BLaER1 treated with 17β-estradiol and CSF1 and Interleukin-3, amounts not matched to agents 10 nM and 100 nM (cell line): ENCODE measurements around the gene ERGIC2.

Experiments used
- H3K27ac ChIP-seq, 11 experiments: shearing (Covaris generic); formaldehyde crosslinking; 2 replicates each; pipeline ENCODE4 v1.8.1; 2022
- H3K27me3 ChIP-seq, 11 experiments: shearing (Covaris generic); formaldehyde crosslinking; 2 replicates each; pipeline ENCODE4 v1.8.1; 2022
- H3K36me3 ChIP-seq, 11 experiments: shearing (Covaris generic); formaldehyde crosslinking; 2 replicates each; pipeline ENCODE4 v1.8.1; 2022
- H3K4me1 ChIP-seq, 10 experiments: shearing (Covaris generic); formaldehyde crosslinking; 2 replicates each; pipeline ENCODE4 v1.8.1; 2022
- H3K4me2 ChIP-seq, 11 experiments: shearing (Covaris generic); formaldehyde crosslinking; 2 replicates each; pipeline ENCODE4 v1.8.1; 2022
- H3K4me3 ChIP-seq, 10 experiments: shearing (Covaris generic); formaldehyde crosslinking; 2 replicates each; pipeline ENCODE4 v1.8.1; 2022
- H3K9ac ChIP-seq, 11 experiments: shearing (Covaris generic); formaldehyde crosslinking; 2 replicates each; pipeline ENCODE4 v1.8.1; 2022
- H3K9me3 ChIP-seq, 11 experiments: shearing (Covaris generic); formaldehyde crosslinking; replicated peaks in 1 of 11; 2 replicates each; pipeline ENCODE4 v1.8.1; 2022
- H4K20me1 ChIP-seq, 11 experiments: shearing (Covaris generic); formaldehyde crosslinking; 2 replicates each; pipeline ENCODE4 v1.8.1; 2022
- Cebpa-rat ChIP-seq, 11 experiments: shearing (Covaris generic); IDR thresholded peaks; 2 replicates each; pipeline ENCODE4 v1.8.1; 2022

ERGIC2 gene

DNA sequence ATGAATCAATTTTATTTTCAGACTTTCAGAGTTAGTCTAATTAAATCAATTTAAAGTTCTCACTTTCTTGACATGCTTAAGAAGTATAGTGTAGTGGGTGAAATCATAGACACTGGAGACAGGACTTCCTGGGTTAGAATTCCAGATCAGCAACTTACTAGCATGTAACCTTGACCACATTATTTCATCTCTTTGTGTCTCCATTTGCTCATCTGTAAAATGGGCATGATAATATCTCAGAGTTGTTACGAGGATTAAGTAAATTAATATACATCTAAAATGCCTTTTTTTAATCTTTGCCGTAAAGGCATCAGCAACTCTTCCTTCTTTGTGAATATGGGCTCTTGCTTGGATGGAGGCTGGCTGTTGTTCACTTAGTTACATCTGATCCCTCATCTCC is 1.3 kb upstream of the ERGIC2 start:
- H3K9me3 ChIP-seq = peaks cover 0 to 11% (median 7%) of the 10 kb centered on the region in 11 experiments; a peak in 13 of 22 replicates
- peaks cover 10 to 22% (median 16%) of the 10 kb centered on the region in 10 experiments; a peak in 18 of 20 replicates for H3K4me1 ChIP-seq
- no peak overlapping the region; a peak in 1 of 22 replicates for H3K9ac ChIP-seq
- peaks cover 0 to 20% (median 0%) of the 10 kb centered on the region in 11 experiments; a peak in 2 of 22 replicates for H4K20me1 ChIP-seq
- no peak overlapping the region for H3K4me3 ChIP-seq
- no peak for TF ChIP-seq Cebpa-rat (IDR thresholded peaks at IDR 0.05)
- peaks cover 10 to 18% (median 14%) of the 10 kb centered on the region in 11 experiments; a peak in 21 of 22 replicates for H3K36me3 ChIP-seq
- no peaks in the 10 kb centered on the region for H3K27me3 ChIP-seq
- H3K4me2 ChIP-seq = no peak overlapping the region; a peak in 1 of 22 replicates
- no peak overlapping the region for H3K27ac ChIP-seq

DNA sequence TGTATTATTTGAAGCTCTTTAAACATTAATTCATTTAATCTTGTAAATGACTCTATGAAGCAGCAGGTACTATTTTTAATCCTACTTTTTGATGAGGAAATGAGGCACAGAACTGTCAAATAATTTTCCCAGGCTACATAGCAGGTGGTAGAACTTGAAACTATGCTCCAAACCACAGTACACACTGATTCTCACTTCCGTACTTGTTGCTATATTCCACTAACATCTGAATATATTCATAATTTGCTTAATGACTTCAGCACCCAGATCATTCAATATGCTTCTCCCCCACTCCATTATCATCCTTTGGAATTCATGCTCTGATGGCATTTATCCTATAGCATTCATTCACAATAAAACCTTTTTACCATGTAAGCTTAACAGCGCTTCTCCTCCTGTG is 4.9 kb downstream of the ERGIC2 start:
- Histone ChIP-seq H3K36me3 (peaks cover 26 to 47% (median 35%) of the 10 kb centered on the region in 11 experiments; a peak in 21 of 22 replicates), H3K27me3 (no peaks in the 10 kb centered on the region), H4K20me1 (peaks cover 13 to 79% (median 40%) of the 10 kb centered on the region in 11 experiments; a peak in 19 of 22 replicates), H3K4me1 (peaks cover 7 to 24% (median 14%) of the 10 kb centered on the region in 10 experiments; a peak in 18 of 20 replicates), H3K27ac (no peak overlapping the region), H3K9me3 (peaks cover 0 to 19% (median 12%) of the 10 kb centered on the region in 11 experiments; a peak in 14 of 22 replicates), H3K4me2 (no peak overlapping the region), H3K4me3 (no peak overlapping the region), H3K9ac (no peak overlapping the region)
- no peak for TF ChIP-seq Cebpa-rat (IDR thresholded peaks at IDR 0.05)

DNA sequence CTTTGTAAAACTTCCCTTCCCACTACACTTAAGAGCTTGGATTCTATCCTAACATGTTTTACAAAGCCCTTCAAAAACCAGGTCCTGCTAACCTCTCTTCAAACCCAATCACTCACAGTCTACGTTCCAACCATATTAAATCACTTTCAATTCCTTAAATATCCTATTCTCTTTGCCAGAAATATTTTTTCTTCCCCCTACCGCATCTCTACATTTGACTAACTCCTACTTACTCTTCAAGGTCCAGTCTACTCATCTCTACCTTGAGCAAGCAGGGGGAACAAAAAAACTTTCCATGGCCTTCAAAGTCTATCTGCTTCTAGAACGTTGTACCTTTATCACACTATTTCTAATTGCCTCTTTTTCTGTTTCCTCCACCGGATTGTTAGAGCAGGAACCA is 6.1 kb downstream of the ERGIC2 start:
- H3K27me3 ChIP-seq = no peaks in the 10 kb centered on the region
- no peak overlapping the region for H3K9ac ChIP-seq
- H3K4me3 ChIP-seq = no peak overlapping the region
- H3K9me3 ChIP-seq = peaks cover 0 to 19% (median 12%) of the 10 kb centered on the region in 11 experiments; a peak in 14 of 22 replicates
- H3K36me3 ChIP-seq = peaks cover 28 to 57% (median 42%) of the 10 kb centered on the region in 11 experiments; a peak in 21 of 22 replicates
- TF ChIP-seq Cebpa-rat (IDR thresholded peaks at IDR 0.05) = no peak
- peaks cover 13 to 80% (median 41%) of the 10 kb centered on the region in 11 experiments; a peak in 19 of 22 replicates for H4K20me1 ChIP-seq
- H3K27ac ChIP-seq = no peak overlapping the region
- H3K4me1 ChIP-seq = peaks cover 6 to 22% (median 10%) of the 10 kb centered on the region in 10 experiments; a peak in 18 of 20 replicates
- no peak overlapping the region for H3K4me2 ChIP-seq

DNA sequence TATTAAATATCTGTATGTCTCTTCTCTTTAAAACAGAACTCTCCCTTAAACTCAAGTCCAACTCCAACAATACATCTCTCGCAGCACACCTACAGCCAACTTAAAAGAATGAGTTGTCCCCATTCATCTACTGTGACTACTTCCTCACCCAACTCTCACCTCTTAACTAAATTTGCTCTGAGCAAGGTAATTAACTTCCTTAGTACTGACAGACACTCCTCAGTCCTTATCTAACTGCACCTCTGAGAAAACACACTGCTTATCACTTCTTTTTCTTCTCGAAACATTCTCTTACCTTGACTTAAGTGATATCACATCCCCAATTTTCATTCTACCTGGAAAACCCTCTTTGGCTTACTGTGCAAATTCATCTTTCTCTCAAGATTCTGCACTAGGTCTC is 7.0 kb downstream of the ERGIC2 start:
- TF ChIP-seq Cebpa-rat (IDR thresholded peaks at IDR 0.05) = no peak

DNA sequence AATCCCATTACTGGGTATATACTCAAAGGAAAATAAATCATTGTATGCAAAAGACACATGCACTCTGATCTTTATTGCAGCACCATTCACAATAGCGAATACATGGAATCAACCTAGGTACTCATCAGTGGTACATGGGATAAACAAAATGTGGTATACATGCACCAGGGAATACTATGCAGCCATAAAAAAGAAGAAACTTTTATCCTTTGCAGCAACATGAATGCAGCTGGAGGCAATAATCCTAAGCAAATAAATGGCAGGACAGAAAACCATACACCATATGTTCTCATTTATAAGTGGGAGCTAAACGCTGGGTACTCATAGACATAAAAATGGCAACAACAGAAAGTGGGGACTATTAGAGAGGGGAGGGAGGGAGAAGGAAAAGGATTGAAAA is 15.9 kb downstream of the ERGIC2 start:
- Histone ChIP-seq H3K9me3 (peaks cover 3 to 9% (median 5%) of the 10 kb centered on the region in 11 experiments; a peak in 13 of 22 replicates), H3K27me3 (no peaks in the 10 kb centered on the region), H3K4me1 (no peaks in the 10 kb centered on the region), H4K20me1 (peaks cover 0 to 8% (median 0%) of the 10 kb centered on the region in 11 experiments; a peak in 1 of 22 replicates), H3K4me2 (no peak overlapping the region), H3K4me3 (no peak overlapping the region), H3K36me3 (peaks cover 51 to 91% (median 72%) of the 10 kb centered on the region in 11 experiments), H3K9ac (no peak overlapping the region), H3K27ac (no peak overlapping the region)
- TF ChIP-seq Cebpa-rat (IDR thresholded peaks at IDR 0.05) = no peak

More for the DNA sequence above, 7.0 kb downstream of the ERGIC2 start:
- Histone ChIP-seq H3K4me3 (no peak overlapping the region), H3K27ac (no peak overlapping the region), H3K4me2 (no peak overlapping the region), H3K9ac (no peak overlapping the region), H3K36me3 (peaks cover 31 to 66% (median 51%) of the 10 kb centered on the region in 11 experiments; a peak in 21 of 22 replicates), H3K9me3 (peaks cover 0 to 19% (median 12%) of the 10 kb centered on the region in 11 experiments; a peak in 14 of 22 replicates), H4K20me1 (peaks cover 13 to 74% (median 41%) of the 10 kb centered on the region in 11 experiments; a peak in 19 of 22 replicates), H3K27me3 (no peaks in the 10 kb centered on the region), H3K4me1 (peaks cover 0 to 13% (median 1%) of the 10 kb centered on the region in 10 experiments; a peak in 11 of 20 replicates)

DNA sequence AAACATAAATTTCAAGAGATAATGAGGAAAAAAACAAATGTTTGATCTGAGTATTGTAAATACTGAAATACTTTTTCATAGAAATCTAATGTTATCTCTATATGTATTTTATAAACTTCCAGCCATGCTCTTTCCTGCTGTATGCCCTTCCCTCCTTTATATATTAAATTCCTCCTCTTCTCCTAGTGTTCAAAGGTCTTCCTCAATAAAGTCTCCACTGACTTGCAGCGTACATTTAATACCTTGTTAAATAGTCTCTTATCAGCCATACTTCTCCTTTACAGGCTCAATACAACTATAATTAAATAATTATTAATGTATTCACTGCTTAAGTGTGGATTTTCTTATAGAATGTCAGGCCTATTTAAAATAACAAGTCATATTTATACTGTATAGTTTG is 26.0 kb downstream of the ERGIC2 start:
- Histone ChIP-seq H3K27ac (no peak overlapping the region), H3K4me2 (no peak overlapping the region), H3K36me3 (peaks cover 42 to 98% (median 64%) of the 10 kb centered on the region in 11 experiments), H3K27me3 (no peaks in the 10 kb centered on the region), H3K9ac (no peak overlapping the region), H3K4me1 (no peaks in the 10 kb centered on the region), H3K4me3 (no peak overlapping the region), H4K20me1 (no peaks in the 10 kb centered on the region), H3K9me3 (no peaks in the 10 kb centered on the region)
- no peak for TF ChIP-seq Cebpa-rat (IDR thresholded peaks at IDR 0.05)

DNA sequence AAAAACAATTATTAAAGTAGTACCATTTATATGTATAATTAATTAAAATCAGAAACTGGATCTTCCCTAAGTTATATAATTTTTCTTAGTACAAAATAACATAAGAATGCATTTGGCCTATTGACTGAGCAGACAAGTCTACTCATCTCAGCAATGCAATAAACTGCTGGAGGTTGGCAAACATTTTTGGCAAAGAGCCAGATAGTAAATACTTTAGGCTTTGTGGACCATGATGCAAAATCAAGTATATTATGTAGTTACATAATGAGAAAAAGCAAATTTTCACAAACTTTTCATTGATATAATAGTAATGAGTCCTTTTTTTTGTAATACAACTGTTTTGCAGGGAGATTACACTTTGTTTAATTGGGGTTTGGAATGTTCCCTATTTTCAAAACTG is 30.9 kb downstream of the ERGIC2 start:
- no peak overlapping the region for H3K9ac ChIP-seq
- peaks cover 45 to 98% (median 64%) of the 10 kb centered on the region in 11 experiments for H3K36me3 ChIP-seq
- no peak for TF ChIP-seq Cebpa-rat (IDR thresholded peaks at IDR 0.05)
- H3K4me2 ChIP-seq = no peak overlapping the region
- H3K27ac ChIP-seq = no peak overlapping the region
- no peak overlapping the region for H3K4me3 ChIP-seq
- H3K27me3 ChIP-seq = no peaks in the 10 kb centered on the region
- H3K4me1 ChIP-seq = no peaks in the 10 kb centered on the region
- H3K9me3 ChIP-seq = no peaks in the 10 kb centered on the region
- no peaks in the 10 kb centered on the region for H4K20me1 ChIP-seq

DNA sequence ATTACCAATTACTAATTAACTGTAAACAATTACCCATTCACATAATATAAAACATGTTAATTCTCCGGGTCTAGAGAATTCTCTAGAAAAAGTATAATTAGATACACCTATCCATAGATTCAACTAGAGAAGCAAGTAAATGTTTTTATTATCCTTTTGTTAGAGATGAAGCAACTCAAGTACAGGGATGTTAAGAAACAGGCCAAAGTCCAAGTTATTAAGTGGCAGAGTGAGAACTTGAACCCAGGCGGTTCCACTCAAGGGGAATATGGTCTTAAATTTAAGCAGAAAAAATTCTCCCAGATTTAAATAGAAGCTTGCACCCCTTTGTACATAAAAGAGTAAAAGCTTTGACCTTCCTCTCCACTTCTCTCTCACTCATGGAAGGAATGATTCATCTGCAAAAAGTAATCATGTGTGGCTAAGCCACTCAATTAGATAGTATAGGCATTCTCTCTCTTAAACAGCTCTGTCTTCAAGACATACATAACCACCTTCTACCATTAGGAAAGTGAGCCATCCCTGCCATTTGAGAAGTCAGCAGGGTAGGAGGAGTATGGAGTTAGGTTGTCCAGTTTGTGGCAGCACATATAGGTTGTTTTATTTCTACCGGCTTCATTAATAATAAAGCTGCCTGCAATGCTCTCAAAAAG is 34.1 kb downstream of the ERGIC2 start:
- Histone ChIP-seq H3K4me3 (no peak overlapping the region), H4K20me1 (no peaks in the 10 kb centered on the region), H3K4me2 (no peak overlapping the region), H3K9me3 (no peaks in the 10 kb centered on the region), H3K4me1 (no peaks in the 10 kb centered on the region), H3K9ac (no peak overlapping the region), H3K27ac (no peak overlapping the region), H3K36me3 (peaks cover 51 to 98% (median 69%) of the 10 kb centered on the region in 11 experiments), H3K27me3 (no peaks in the 10 kb centered on the region)
- no peak for TF ChIP-seq Cebpa-rat (IDR thresholded peaks at IDR 0.05)

DNA sequence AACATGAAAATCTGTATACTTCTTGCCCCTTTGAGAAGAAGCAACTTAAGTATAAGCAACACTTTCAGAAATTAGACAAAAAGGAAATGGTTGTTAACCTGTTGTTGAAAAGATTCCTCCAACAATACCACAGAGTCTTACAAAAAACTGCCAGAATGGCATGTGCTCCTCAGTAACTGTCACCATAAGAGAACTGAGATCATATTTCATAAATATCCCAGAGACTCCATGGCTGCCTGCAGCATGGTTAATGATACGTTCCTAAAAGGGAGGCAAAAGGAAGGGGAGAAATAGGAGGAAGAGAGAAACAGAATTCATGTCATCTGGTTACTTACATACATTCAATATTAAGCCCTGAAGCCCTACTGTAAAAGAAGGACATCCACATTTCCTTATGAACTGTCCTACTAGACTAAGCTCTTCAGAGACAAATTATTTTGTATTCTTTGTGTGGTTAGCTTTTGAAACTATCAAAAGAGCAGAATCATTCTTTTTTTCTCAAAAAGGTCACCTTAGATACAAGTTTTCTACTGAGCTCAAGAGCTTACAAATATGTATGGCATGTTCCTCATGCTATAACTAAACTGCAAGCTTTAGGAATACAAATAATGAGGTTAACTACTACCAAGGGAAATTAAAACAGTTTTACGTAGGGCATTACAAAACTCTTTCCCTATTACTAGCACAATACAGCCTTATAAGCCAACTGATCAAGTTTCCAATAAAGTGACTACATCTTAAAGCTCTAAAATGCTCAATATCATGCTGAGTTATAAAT is 37.8 kb downstream of the ERGIC2 start:
- no peak overlapping the region for H3K4me2 ChIP-seq

More for the DNA sequence above, 37.8 kb downstream of the ERGIC2 start:
- Histone ChIP-seq H3K27ac (no peak overlapping the region), H3K9me3 (no peaks in the 10 kb centered on the region), H3K9ac (no peak overlapping the region), H3K4me1 (no peaks in the 10 kb centered on the region), H3K27me3 (no peaks in the 10 kb centered on the region), H3K36me3 (peaks cover 74 to 100% (median 86%) of the 10 kb centered on the region in 11 experiments), H3K4me3 (no peak overlapping the region), H4K20me1 (no peaks in the 10 kb centered on the region)
- no peak for TF ChIP-seq Cebpa-rat (IDR thresholded peaks at IDR 0.05)
